ENCODE measurements around the gene SLC9A4. TPM values are rescaled to one million over a fixed set of nuclear protein-coding genes. Genes with fewer than 3 reads are reported as not detected.
A peak's percentile ranks its signal among the peaks of the same experiment; 100 is the strongest.

Gene SLC9A4
- total and polyA plus RNA-seq, 9 of the 15 experiments (the other 6 are each of a cell fraction or from before 2014, with no cell fraction given): 0.04 to 0.15 (median 0.04) TPM; not detected in 5

DNA sequence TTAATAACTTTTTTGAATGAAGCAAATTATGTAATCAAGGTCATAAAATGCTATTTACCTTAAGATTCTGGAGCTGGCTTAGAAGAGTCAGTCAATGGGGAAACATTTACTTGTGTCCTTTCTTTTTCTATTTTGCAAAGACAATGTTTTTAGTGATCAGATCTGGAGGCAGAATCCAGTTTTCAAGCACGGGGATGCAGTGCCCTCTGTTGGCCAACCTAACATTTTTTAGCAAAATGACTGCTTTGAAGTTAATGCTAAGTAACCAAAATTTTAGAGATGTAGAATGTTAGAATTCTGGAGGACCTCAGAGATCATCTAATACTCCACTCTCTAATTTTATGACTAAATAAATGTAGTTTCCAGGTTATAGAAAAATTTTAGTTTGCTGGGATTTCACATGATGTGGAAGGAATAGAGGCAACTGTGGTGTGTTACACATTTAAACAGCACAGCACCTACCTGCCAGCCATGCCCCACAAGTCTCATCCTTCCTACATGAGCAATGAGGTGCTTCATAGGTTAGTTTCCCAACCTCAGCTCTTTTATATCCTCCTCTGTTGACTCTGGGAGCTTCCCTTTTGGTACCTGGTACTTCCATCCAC is 23.6 kb upstream of the SLC9A4 start (continued):
- TF ChIP-seq, protein P1, sequence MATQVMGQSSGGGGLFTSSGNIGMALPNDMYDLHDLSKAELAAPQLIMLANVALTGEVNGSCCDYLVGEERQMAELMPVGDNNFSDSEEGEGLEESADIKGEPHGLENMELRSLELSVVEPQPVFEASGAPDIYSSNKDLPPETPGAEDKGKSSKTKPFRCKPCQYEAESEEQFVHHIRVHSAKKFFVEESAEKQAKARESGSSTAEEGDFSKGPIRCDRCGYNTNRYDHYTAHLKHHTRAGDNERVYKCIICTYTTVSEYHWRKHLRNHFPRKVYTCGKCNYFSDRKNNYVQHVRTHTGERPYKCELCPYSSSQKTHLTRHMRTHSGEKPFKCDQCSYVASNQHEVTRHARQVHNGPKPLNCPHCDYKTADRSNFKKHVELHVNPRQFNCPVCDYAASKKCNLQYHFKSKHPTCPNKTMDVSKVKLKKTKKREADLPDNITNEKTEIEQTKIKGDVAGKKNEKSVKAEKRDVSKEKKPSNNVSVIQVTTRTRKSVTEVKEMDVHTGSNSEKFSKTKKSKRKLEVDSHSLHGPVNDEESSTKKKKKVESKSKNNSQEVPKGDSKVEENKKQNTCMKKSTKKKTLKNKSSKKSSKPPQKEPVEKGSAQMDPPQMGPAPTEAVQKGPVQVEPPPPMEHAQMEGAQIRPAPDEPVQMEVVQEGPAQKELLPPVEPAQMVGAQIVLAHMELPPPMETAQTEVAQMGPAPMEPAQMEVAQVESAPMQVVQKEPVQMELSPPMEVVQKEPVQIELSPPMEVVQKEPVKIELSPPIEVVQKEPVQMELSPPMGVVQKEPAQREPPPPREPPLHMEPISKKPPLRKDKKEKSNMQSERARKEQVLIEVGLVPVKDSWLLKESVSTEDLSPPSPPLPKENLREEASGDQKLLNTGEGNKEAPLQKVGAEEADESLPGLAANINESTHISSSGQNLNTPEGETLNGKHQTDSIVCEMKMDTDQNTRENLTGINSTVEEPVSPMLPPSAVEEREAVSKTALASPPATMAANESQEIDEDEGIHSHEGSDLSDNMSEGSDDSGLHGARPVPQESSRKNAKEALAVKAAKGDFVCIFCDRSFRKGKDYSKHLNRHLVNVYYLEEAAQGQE (IDR thresholded peaks at IDR 0.05; ENCODE audit: borderline replicate concordance): peak; percentile 65
- TF ChIP-seq, protein P1 (CRISPR knock-in tag; IDR thresholded peaks at IDR 0.05; ENCODE audit: low read depth): no peak
- no peak for TF ChIP-seq SP1 (CRISPR knock-in tag; IDR thresholded peaks at IDR 0.05)
- no peak for TF ChIP-seq KDM2B (CRISPR knock-in tag; IDR thresholded peaks at IDR 0.05)
- peak; percentile 86 for TF ChIP-seq RAD21 (CRISPR knock-in tag; conservative IDR thresholded peaks at IDR 0.05 in 1 of 2, IDR thresholded peaks at IDR 0.05 in 1 of 2)

Data from K562 (cell line).